ENCODE results near the gene KPNA2.
A peak's percentile ranks its signal among the peaks of the same experiment; 100 is the strongest.
"Not testable (repeated sequence)": the region's sequence is repeated elsewhere in the genome, so short reads cannot be mapped to it uniquely, and the experiment has no call there.

KPNA2 gene

GRCh38 chr17:68033636-68034451 is 1.7 kb upstream of the KPNA2 start:
- Histone ChIP-seq H3K36me3 (ENCODE audit: insufficient read depth, low read length) (peaks cover 22% of the 10 kb centered on the region), H3K27me3 (ENCODE audit: insufficient read depth, low read length) (no peaks in the 10 kb centered on the region), H2AFZ (ENCODE audit: low read depth, low read length) (peak overlapping the region; percentile 47), H3K4me3 (ENCODE audit: low read length) (peak overlapping the region; percentile 41), H3K4me1 (ENCODE audit: insufficient read depth, low read length) (peaks cover 30% of the 10 kb centered on the region), H3K9me3 (ENCODE audit: low read length) (no peaks in the 10 kb centered on the region)

- peak overlapping the region; percentile 41 for H3K4me3 ChIP-seq (ENCODE audit: low read length)
- H3K9me3 ChIP-seq (ENCODE audit: low read length): no peaks in the 10 kb centered on the region
- H3K4me1 ChIP-seq (ENCODE audit: insufficient read depth, low read length): peaks cover 30% of the 10 kb centered on the region
- H3K36me3 ChIP-seq (ENCODE audit: insufficient read depth, low read length): peaks cover 26% of the 10 kb centered on the region
- peak overlapping the region; percentile 47 for H2AFZ ChIP-seq (ENCODE audit: low read depth, low read length)
- no peaks in the 10 kb centered on the region for H3K27me3 ChIP-seq (ENCODE audit: insufficient read depth, low read length)
Measured at GRCh38 chr17:68034452-68034776, 1.1 kb upstream of the KPNA2 start.

- H3K36me3 ChIP-seq (ENCODE audit: insufficient read depth, low read length): peaks cover 30% of the 10 kb centered on the region
- H2AFZ ChIP-seq (ENCODE audit: low read depth, low read length): peak overlapping the region; percentile 47
- no peaks in the 10 kb centered on the region for H3K27me3 ChIP-seq (ENCODE audit: insufficient read depth, low read length)
- peak overlapping the region; percentile 41 for H3K4me3 ChIP-seq (ENCODE audit: low read length)
- peaks cover 30% of the 10 kb centered on the region for H3K4me1 ChIP-seq (ENCODE audit: insufficient read depth, low read length)
- no peaks in the 10 kb centered on the region for H3K9me3 ChIP-seq (ENCODE audit: low read length)
Measured at GRCh38 chr17:68035131-68035522, 408 bp upstream of the KPNA2 start.

GRCh38 chr17:68036304-68037147 is 991 bp downstream of the KPNA2 start:
- peaks cover 30% of the 10 kb centered on the region for H3K4me1 ChIP-seq (ENCODE audit: insufficient read depth, low read length)
- no peaks in the 10 kb centered on the region for H3K27me3 ChIP-seq (ENCODE audit: insufficient read depth, low read length)
- peak overlapping the region; percentile 60 for H2AFZ ChIP-seq (ENCODE audit: low read depth, low read length)
- peak overlapping the region; percentile 90 for H3K4me3 ChIP-seq (ENCODE audit: low read length)
- peaks cover 44% of the 10 kb centered on the region for H3K36me3 ChIP-seq (ENCODE audit: insufficient read depth, low read length)
- no peaks in the 10 kb centered on the region for H3K9me3 ChIP-seq (ENCODE audit: low read length)

- Histone ChIP-seq H3K27me3 (ENCODE audit: insufficient read depth, low read length) (no peaks in the 10 kb centered on the region), H2AFZ (ENCODE audit: low read depth, low read length) (no peak overlapping the region), H3K36me3 (ENCODE audit: insufficient read depth, low read length) (peaks cover 54% of the 10 kb centered on the region), H3K9me3 (ENCODE audit: low read length) (no peaks in the 10 kb centered on the region), H3K4me1 (ENCODE audit: insufficient read depth, low read length) (no peaks in the 10 kb centered on the region), H3K4me3 (ENCODE audit: low read length) (no peak overlapping the region)
Measured at GRCh38 chr17:68047153-68047846, 11.8 kb downstream of the KPNA2 start.

GRCh38 chr17:68047890-68048542 is 12.5 kb downstream of the KPNA2 start:
- H3K4me3 ChIP-seq (ENCODE audit: low read length); H3K4me1 ChIP-seq (ENCODE audit: insufficient read depth, low read length); H3K9me3 ChIP-seq (ENCODE audit: low read length); H2AFZ ChIP-seq (ENCODE audit: low read depth, low read length); H3K27me3 ChIP-seq (ENCODE audit: insufficient read depth, low read length): not testable (repeated sequence)
- peaks cover 49% of the 10 kb centered on the region for H3K36me3 ChIP-seq (ENCODE audit: insufficient read depth, low read length)

GRCh38 chr17:68048996-68049395 is 13.5 kb downstream of the KPNA2 start:
- H3K4me1 ChIP-seq (ENCODE audit: insufficient read depth, low read length): peaks cover 7% of the 10 kb centered on the region
- H3K4me3 ChIP-seq (ENCODE audit: low read length): no peak overlapping the region
- H3K36me3 ChIP-seq (ENCODE audit: insufficient read depth, low read length): peaks cover 39% of the 10 kb centered on the region
- H2AFZ ChIP-seq (ENCODE audit: low read depth, low read length): no peak overlapping the region
- no peaks in the 10 kb centered on the region for H3K27me3 ChIP-seq (ENCODE audit: insufficient read depth, low read length)
- H3K9me3 ChIP-seq (ENCODE audit: low read length): no peaks in the 10 kb centered on the region

- H3K27me3 ChIP-seq (ENCODE audit: insufficient read depth, low read length); H3K4me3 ChIP-seq (ENCODE audit: low read length); H3K9me3 ChIP-seq (ENCODE audit: low read length); H2AFZ ChIP-seq (ENCODE audit: low read depth, low read length); H3K4me1 ChIP-seq (ENCODE audit: insufficient read depth, low read length): not testable (repeated sequence)
- peaks cover 30% of the 10 kb centered on the region for H3K36me3 ChIP-seq (ENCODE audit: insufficient read depth, low read length)
Measured at GRCh38 chr17:68049812-68050437, 14.4 kb downstream of the KPNA2 start.

GRCh38 chr17:68051321-68052312 is 16.1 kb downstream of the KPNA2 start:
- not testable (repeated sequence) for H3K4me3 ChIP-seq (ENCODE audit: low read length); H3K27me3 ChIP-seq (ENCODE audit: insufficient read depth, low read length); H3K9me3 ChIP-seq (ENCODE audit: low read length); H2AFZ ChIP-seq (ENCODE audit: low read depth, low read length); H3K4me1 ChIP-seq (ENCODE audit: insufficient read depth, low read length)
- peaks cover 13% of the 10 kb centered on the region for H3K36me3 ChIP-seq (ENCODE audit: insufficient read depth, low read length)

- H3K9me3 ChIP-seq (ENCODE audit: low read length): no peaks in the 10 kb centered on the region
- no peak overlapping the region for H3K4me3 ChIP-seq (ENCODE audit: low read length)
- H2AFZ ChIP-seq (ENCODE audit: low read depth, low read length): no peak overlapping the region
- peaks cover 1% of the 10 kb centered on the region for H3K36me3 ChIP-seq (ENCODE audit: insufficient read depth, low read length)
- peaks cover 7% of the 10 kb centered on the region for H3K4me1 ChIP-seq (ENCODE audit: insufficient read depth, low read length)
- no peaks in the 10 kb centered on the region for H3K27me3 ChIP-seq (ENCODE audit: insufficient read depth, low read length)
Measured at GRCh38 chr17:68052810-68053209, 17.3 kb downstream of the KPNA2 start.

GRCh38 chr17:68053231-68054013 is 17.9 kb downstream of the KPNA2 start:
- Histone ChIP-seq H3K9me3 (ENCODE audit: low read length) (no peaks in the 10 kb centered on the region), H3K27me3 (ENCODE audit: insufficient read depth, low read length) (no peaks in the 10 kb centered on the region), H3K4me3 (ENCODE audit: low read length) (no peak overlapping the region), H2AFZ (ENCODE audit: low read depth, low read length) (no peak overlapping the region), H3K4me1 (ENCODE audit: insufficient read depth, low read length) (peaks cover 7% of the 10 kb centered on the region), H3K36me3 (ENCODE audit: insufficient read depth, low read length) (no peaks in the 10 kb centered on the region)
